HG03354 (cell line): ENCODE data around the gene PARD3.
"Not testable (repeated sequence)": the region's sequence is repeated elsewhere in the genome, so short reads cannot be mapped to it uniquely, and the experiment has no call there.

Experiments used
- ATAC-seq: cut with Tn5 transposase; IDR thresholded peaks from one replicate; pipeline ENCODE4 v1.9.1; 2021; ENCODE audit warnings: mild to moderate bottlenecking; ENCODE audit not compliant: unreplicated experiment, poor library complexity, severe bottlenecking

Gene PARD3

DNA sequence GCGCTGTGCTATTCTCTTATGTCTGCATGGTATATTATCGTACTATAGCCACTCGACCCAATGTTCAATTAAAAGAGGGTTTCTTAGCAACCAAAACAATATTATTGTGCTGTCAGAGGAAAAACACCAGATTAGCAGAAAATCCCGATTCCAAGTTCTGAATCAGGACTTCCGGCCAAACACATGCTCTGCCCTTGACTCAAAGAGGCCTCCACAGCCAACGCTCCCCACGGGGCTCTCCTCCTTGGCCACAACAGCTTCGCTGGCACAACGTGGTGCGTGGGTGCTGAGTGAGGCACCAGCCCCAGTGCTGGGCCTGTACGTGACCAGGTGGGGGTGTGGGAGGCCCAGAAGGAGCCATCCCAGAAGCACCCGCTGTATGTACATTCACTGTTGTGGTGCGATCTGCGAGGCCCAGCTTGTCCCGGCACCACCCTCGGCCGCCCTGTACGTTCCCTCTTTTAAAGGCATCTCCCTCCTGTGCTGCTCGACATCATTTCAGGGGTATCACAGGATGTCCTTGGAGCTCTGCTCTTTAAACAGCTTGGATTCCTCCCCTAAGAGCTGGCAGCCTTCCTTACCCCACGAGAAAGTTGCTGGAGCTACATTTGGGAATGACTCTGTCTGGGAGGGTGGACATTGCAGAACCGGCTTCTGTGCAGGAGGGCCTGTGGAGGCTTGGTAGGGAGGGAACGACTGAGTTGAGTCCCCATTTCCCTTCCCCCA lies 736.2 kb downstream of the PARD3 start:
- no peak for ATAC-seq

DNA sequence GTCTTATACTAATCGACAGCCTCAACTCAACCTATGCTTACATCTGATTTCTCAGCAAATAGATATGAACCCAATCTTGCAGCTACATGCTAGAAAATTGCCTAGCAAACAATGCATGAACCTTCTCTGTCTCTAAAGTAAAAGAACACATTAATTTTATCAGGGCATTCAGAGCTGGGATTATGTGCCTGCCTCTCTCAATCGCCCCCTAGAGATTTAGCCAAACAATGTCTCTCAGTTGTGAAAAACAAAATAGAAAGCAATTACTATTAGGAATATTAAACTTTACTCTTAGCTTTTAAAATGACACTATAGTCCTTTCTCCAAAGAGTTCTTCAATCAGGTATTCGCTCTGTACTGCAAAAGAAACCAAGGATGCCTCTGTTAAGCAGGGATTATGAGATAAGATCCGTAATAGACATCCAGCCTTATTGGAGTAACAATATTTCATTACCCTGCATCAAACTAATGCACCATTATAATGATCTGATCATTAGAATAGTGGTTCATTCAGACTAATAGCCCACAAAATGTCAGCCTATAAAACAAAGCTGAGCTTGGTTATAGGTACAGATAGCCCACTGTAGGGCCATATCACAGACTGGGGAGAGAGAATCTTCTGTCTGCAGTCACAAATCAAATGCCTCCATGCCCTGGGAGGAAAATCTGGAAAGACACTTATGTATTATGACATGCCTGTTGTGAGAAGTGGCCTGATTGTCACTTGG lies 736.9 kb downstream of the PARD3 start:
- no peak for ATAC-seq

DNA sequence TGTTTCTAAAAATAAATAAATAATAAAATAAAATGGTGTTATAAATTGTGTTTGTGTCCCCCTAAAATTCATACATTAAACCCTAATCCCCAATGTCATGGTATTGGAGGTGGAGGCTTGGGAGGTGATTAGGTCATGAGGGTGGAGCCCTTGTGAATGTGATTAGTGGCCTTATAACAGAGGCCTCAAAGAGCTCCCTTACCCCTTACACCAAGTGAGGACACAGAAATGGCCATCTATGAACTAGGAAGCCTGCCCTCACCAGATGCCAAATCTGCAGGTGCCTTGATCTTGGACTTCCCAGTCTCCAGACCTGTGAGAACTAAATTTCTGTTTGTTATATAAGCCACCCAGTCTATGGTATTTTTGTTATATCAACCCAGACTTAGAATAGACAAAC lies 738.7 kb downstream of the PARD3 start:
- ATAC-seq: no peak

DNA sequence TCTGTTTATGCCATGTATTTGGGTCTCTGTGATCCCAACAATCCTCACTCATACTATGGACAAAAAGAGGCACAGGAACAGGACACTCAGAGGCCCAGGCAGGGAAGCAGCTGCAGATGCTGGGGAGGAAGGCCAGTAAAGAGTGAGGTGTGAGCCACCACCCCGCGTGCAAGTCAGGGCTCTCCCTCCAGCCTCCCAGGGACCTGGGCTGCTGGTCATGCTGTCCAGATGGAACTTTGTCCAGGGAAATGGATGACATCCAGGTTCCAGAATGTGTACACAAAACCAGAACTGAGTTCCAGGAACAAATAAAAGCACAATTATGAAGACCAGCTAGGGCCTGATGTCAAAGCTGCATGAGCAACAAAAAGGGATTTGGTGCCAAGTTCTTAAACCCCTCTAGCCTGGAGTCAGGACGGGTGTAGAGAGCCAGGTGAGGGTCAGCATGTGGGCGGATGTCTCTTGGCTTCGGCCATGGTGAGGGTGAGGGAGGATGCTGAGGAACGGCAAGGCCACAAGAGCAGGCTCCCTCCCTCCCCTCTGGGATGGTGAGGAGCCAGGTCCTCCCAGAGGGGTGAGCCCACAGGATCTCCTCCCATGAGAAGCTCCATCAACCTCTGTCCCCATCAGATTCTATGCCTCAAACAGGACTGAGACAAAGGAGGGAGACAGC lies 739.7 kb downstream of the PARD3 start:
- no peak for ATAC-seq

DNA sequence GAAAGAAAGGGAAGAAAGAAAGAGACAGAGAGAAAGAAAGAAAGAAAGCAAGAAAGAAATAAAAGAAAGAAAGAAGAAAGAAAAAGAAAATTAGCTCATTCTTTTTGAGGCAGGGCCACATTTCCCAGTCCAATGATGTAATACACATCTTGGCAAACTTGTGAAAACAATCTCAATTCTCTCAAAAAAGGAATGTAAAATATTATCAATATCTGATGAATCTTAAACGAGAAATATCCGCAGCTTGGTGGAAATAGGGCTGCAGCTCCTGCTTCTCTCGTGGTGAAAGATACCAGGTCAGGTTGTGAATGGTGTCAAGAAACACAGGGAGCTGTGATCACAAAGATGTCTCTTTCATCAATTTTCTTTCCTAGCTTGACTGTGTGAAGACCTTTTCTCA lies 741.0 kb downstream of the PARD3 start:
- ATAC-seq: no peak

DNA sequence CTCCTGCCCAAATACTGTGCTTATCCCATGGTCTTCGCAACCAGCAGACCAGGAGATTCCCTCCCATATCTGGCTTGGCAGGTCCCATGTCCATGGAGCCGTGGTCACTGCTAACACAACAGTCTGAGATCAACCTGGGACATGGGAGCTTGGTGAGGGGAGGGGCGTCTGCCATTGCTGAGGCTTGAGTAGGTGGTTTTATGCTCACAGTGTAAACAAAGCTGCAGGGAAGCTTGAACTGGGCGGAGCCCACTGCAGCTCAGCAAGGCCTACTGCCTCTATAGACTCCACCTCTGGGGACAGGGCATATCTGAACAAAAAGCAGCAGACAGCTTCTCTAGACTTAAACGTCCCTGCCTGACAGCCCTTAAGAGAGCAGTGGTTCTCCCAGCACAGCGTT lies 747.4 kb downstream of the PARD3 start:
- ATAC-seq: not testable (repeated sequence)

DNA sequence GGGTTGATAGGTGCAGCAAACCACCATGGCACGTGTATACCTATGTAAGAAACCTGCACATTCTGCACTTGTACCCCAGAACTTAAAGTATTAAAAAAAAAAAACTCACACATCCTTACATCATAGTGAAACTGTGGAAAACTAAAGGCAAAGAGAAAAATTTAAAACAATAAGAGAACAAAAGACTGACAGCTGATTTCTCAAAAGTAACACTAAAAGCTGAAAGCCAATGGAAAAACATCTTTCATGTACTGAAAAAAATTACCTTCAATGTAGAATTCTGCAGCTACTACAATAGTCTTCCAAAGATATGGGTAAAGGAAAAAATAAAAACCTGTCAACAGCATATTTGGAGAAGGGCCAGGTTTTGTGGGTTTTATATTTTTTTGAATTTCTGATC lies 751.5 kb downstream of the PARD3 start:
- no peak for ATAC-seq

DNA sequence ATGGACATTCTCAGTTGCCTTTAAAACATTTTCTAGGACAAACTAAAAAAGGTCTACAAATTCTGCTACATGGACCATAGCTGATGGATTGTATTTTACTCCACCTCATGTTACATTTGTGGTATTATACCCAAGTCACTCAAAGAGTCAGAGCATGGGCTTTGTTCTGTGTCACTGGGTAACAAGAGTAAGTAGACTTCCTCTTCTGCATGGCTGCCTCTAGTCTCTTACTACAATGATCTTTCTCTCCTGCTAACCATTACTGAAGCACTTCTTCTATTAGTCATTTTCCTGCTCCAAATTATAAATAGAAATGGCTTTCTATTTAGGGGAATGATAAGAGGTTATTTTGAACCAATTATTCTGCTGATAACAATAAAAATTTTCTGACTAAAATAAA lies 753.3 kb downstream of the PARD3 start:
- no peak for ATAC-seq
